Left lung (tissue), 10 donors: Measurements from ENCODE around the gene ZNF496. TPM values are rescaled to one million over a fixed set of nuclear protein-coding genes. Genes with fewer than 3 reads are reported as not detected.

Experiments
- ATAC-seq: fragments of 200-7000 bp; cut with Tn5 transposase; one replicate; pipeline ENCODE4 v1.9.1; 2020; ENCODE audit warnings: moderate library complexity
- DNase-seq, 4 donors: peaks; one replicate each; pipeline ENCODE4 v3.0.0-alpha.2; 2013 to 2020
- H3K27ac ChIP-seq, 2 donors: fragments of 200-600 bp; sonication (generic) in 1 of 2; one replicate each; pipeline versions ENCODE4 v1.5.0 to v1.8.0; 2020 to 2021
- H3K27me3 ChIP-seq, 2 donors: fragments of 200-600 bp; sonication (generic) in 1 of 2; one replicate each; pipeline versions ENCODE4 v1.5.0 to v1.8.0; 2020 to 2021
- H3K36me3 ChIP-seq, 2 donors: fragments of 200-600 bp; sonication (generic) in 1 of 2; one replicate each; pipeline versions ENCODE4 v1.5.0 to v1.8.0; 2020 to 2021
- H3K4me1 ChIP-seq, 2 donors: fragments of 200-600 bp; one replicate each; pipeline ENCODE4 v1.8.0; 2021
- H3K4me3 ChIP-seq, 2 donors: fragments of 200-600 bp; sonication (generic) in 1 of 2; one replicate each; pipeline versions ENCODE4 v1.5.0 to v1.8.0; 2020 to 2021; ENCODE audit warnings: mild to moderate bottlenecking in 1 of 2
- H3K9me3 ChIP-seq, 2 donors: fragments of 200-600 bp; sonication (generic) in 1 of 2; one replicate each; pipeline versions ENCODE4 v1.5.0 to v1.8.0; 2020 to 2021
- CTCF ChIP-seq, 2 donors: fragments of 200-600 bp; sonication (generic) in 1 of 2; IDR thresholded peaks; one replicate each; pipeline versions ENCODE4 v1.5.0 to v1.8.0; 2021; ENCODE audit warnings: antibody characterized with exemption in 2 of 2
- intact Hi-C, 2 donors: fragments of 100-400 bp; cut with DNase I; formaldehyde crosslinking; loops; one replicate each; pipeline versions ENCODE4 v1.11.2 to v1.14.2; 2022
- polyA plus RNA-seq, 6 donors: library from polyadenylated mRNA; unstranded; fragments of 120-200 nt; gene quantifications; one replicate each; pipeline ENCODE4 v1.2.1, GENCODE V29; 2013; ENCODE audit not compliant: insufficient read length in 6 of 6
- total RNA-seq, 2 donors: library from RNA; stranded (reverse); fragmentation: NEBNext Ultra II Directional; extraction: Animal tissue kit (Norgen Biotek cat#: 25700); gene quantifications; one replicate each; pipeline ENCODE4 v1.2.1, GENCODE V29; 2021
- donor health status: DM: no; HTN: yes; CAD: no.
- donor health status: DM: no; HTN: no; CAD: no.

The ZNF496 gene
- total and polyA plus RNA-seq, 8 donors = 18.2 to 44.8 (median 36.7) TPM

- no peak overlapping the region for H3K27ac ChIP-seq
Measured at GRCh38 chr1:247296599-247297180, 35.0 kb downstream of the ZNF496 start.

GRCh38 chr1:247295746-247296145 lies 35.9 kb downstream of the ZNF496 start:
- Histone ChIP-seq H3K4me1 (no peaks in the 10 kb centered on the region), H3K4me3 (no peak overlapping the region), H3K27ac (no peak overlapping the region), H3K36me3 (peaks cover 0 to 25% of the 10 kb centered on the region in 2 donors), H3K27me3 (no peaks in the 10 kb centered on the region), H3K9me3 (no peaks in the 10 kb centered on the region)
- no peak for TF ChIP-seq CTCF (IDR thresholded peaks at IDR 0.05)
- ATAC-seq (no peak), DNase-seq (no peak)
- intact Hi-C loops = no loop called here

More at GRCh38 chr1:247296599-247297180, 35.0 kb downstream of the ZNF496 start:
- no peaks in the 10 kb centered on the region for H3K9me3 ChIP-seq
- peaks cover 0 to 34% of the 10 kb centered on the region in 2 donors for H3K36me3 ChIP-seq
- no peak overlapping the region for H3K4me3 ChIP-seq
- intact Hi-C loops = no loop called here
- H3K27me3 ChIP-seq = no peaks in the 10 kb centered on the region
- ATAC-seq (no peak), DNase-seq (no peak)
- no peak for TF ChIP-seq CTCF (IDR thresholded peaks at IDR 0.05)
- no peaks in the 10 kb centered on the region for H3K4me1 ChIP-seq

GRCh38 chr1:247295274-247295684 lies 36.4 kb downstream of the ZNF496 start:
- Histone ChIP-seq H3K27me3 (no peaks in the 10 kb centered on the region), H3K9me3 (no peaks in the 10 kb centered on the region), H3K4me1 (no peaks in the 10 kb centered on the region), H3K4me3 (no peak overlapping the region), H3K36me3 (peaks cover 0 to 20% of the 10 kb centered on the region in 2 donors), H3K27ac (no peak overlapping the region)
- DNase-seq = no peak
- intact Hi-C loops = no loop called here
- no peak for TF ChIP-seq CTCF (IDR thresholded peaks at IDR 0.05)
- ATAC-seq = no peak

- Histone ChIP-seq H3K9me3 (peaks cover 0 to 3% of the 10 kb centered on the region in 2 donors), H3K4me1 (no peaks in the 10 kb centered on the region), H3K27ac (no peak overlapping the region), H3K36me3 (peaks cover 0 to 11% of the 10 kb centered on the region in 2 donors), H3K4me3 (no peak overlapping the region), H3K27me3 (no peaks in the 10 kb centered on the region)
- DNase-seq (no peak), ATAC-seq (no peak)
- no peak for TF ChIP-seq CTCF (IDR thresholded peaks at IDR 0.05)
- intact Hi-C loops = no loop called here
Measured at GRCh38 chr1:247294282-247294681, 37.4 kb downstream of the ZNF496 start.

- ATAC-seq (no peak), DNase-seq (no peak)
- H3K9me3 ChIP-seq = peaks cover 0 to 6% of the 10 kb centered on the region in 2 donors
- no peaks in the 10 kb centered on the region for H3K27me3 ChIP-seq
- no peak overlapping the region for H3K27ac ChIP-seq
- intact Hi-C loops = no loop called here
- no peak overlapping the region for H3K4me3 ChIP-seq
- no peaks in the 10 kb centered on the region for H3K36me3 ChIP-seq
- no peak for TF ChIP-seq CTCF (IDR thresholded peaks at IDR 0.05)
- no peaks in the 10 kb centered on the region for H3K4me1 ChIP-seq
Measured at GRCh38 chr1:247293047-247293446, 38.6 kb downstream of the ZNF496 start.
